Hippocampal formation (tissue), 2 donors: ENCODE measurements around the gene JPH2.

Source experiments
- DNase-seq, 2 donors: peaks; one replicate each; lab custom pipeline; 2025; lab: John Stamatoyannopoulos, UW

JPH2 gene

GRCh38 chr20:44187772-44188709 lies 1.1 kb upstream of the JPH2 start:
- no peak for DNase-seq

- DNase-seq: no peak
These were observed 324 bp downstream of the JPH2 start for GRCh38 chr20:44186674-44187053.

- DNase-seq: no peak
These were observed 787 bp downstream of the JPH2 start for GRCh38 chr20:44186201-44186600.

GRCh38 chr20:44185574-44185973 lies 1.4 kb downstream of the JPH2 start:
- DNase-seq: no peak

- DNase-seq: no peak
These were observed 3.7 kb downstream of the JPH2 start for GRCh38 chr20:44183282-44183681.

DNA sequence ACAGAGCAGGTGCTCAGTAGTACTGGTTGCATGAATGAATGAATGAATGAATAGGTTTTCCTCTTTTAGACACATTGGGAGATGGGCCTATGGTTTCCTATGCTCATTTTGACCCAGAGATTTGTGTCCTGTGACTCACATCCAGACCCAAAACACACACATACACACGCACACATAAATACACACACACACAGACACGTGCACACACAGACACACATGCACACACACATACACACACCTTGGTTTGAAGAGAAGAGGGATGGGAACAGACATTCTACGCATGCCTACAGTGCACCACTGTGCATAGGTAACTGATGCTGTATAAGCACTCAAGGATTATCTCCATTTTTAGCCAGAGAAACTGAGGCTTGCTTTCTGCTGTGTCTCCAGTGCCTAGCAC lies 4.1 kb downstream of the JPH2 start:
- DNase-seq: no peak

- DNase-seq: no peak
These were observed 4.7 kb downstream of the JPH2 start for GRCh38 chr20:44182135-44182765.

DNA sequence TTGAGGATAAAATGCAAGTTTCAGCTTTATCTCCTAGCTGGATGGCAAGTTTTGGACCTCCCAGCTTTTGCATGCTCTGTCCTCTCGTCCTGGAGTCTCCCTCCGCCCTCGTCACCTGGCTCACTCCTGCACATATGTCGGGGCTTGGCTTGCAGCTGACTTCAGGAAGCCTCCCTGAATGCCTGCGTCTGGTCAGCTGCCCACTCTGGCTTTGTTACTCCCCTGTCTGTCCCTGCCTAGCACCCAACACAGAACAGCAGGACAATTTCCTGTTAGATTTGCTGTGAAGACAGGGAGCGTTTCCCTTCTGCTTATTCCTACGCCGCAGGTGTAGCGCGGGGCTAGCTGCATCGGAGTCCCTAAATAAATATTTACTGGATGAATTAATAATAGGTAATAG lies 5.4 kb downstream of the JPH2 start:
- DNase-seq: no peak

- no peak for DNase-seq
These were observed 6.2 kb downstream of the JPH2 start for GRCh38 chr20:44180814-44181213.

GRCh38 chr20:44176833-44177534 lies 10.0 kb downstream of the JPH2 start:
- DNase-seq: no peak

GRCh38 chr20:44174996-44175765 lies 11.8 kb downstream of the JPH2 start:
- DNase-seq: no peak

DNA sequence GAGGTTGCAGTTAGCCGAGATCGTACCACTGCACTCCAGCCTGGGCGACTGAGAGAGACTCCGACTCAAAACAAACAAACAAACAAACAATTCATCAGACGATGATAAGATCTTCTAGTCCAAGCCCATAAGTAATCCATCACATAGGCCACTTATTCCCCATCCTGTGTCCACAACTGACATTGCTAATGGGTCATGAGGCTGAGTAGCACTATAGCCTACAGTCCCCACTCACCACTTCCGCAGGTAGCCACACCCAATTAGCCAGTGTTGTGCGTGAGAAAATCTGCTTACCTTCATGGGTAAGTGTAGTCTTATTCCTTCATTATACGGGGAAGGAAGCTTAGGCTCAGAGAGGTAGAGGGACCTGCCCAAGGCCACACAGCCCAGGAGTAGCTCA lies 13.1 kb downstream of the JPH2 start:
- no peak for DNase-seq

DNA sequence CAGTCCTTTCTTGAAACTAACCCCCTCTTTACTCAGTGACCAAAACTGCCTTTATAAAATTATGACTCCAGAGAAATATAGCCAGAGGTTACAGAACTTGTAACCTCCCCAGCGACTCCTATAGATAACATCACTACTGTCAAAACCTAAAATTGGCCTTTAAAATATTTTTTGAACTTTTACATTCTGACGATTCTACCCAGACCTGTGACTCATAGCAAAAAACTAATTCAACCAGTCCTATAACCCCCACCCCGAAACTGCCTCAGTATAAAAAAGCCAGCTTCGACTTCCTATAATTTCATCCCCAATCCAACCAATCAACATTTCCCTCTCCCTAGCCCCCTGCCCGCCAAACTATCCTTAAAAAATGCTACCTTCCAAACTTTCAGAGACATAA lies 13.9 kb downstream of the JPH2 start:
- DNase-seq: no peak

GRCh38 chr20:44172572-44172950 lies 14.4 kb downstream of the JPH2 start:
- no peak for DNase-seq

- no peak for DNase-seq
These were observed 15.0 kb downstream of the JPH2 start for GRCh38 chr20:44171775-44172571.

GRCh38 chr20:44170816-44171410 lies 16.1 kb downstream of the JPH2 start:
- no peak for DNase-seq

GRCh38 chr20:44167736-44168135 lies 19.3 kb downstream of the JPH2 start:
- DNase-seq: no peak

GRCh38 chr20:44166477-44166876 lies 20.5 kb downstream of the JPH2 start:
- no peak for DNase-seq

- DNase-seq: no peak
These were observed 21.0 kb downstream of the JPH2 start for GRCh38 chr20:44166008-44166407.

DNA sequence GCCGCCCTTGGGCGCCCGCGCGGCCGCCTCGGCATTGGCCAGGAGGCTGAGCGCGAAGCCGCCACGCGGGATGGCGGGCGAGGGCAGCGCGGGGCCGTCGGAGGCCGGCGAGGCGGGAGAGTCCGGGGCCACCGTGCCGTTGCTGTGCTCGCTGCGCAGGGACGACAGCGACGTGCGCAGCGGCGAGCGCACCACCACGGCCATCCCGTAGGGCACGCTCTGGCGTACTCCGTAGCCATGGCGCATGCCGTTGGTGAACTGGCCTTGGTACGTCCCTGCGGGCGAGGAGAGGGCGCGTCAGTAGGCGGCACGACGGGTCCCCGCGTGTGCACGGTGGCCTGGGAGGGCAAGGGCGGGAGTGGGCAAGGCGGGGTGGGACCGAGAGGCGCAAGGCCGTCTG lies 26.9 kb downstream of the JPH2 start:
- DNase-seq: no peak

GRCh38 chr20:44159711-44160110 lies 27.3 kb downstream of the JPH2 start:
- DNase-seq: no peak
